SKM-1 (cell line): ENCODE data around the gene KLHL29.
"Not testable (repeated sequence)": the region's sequence is repeated elsewhere in the genome, so short reads cannot be mapped to it uniquely, and the experiment has no call there.

Experiments used
- DNase-seq: peaks from one replicate; lab custom pipeline; 2025; ENCODE audit not compliant: unreplicated experiment; lab: John Stamatoyannopoulos, UW

The KLHL29 gene

DNA sequence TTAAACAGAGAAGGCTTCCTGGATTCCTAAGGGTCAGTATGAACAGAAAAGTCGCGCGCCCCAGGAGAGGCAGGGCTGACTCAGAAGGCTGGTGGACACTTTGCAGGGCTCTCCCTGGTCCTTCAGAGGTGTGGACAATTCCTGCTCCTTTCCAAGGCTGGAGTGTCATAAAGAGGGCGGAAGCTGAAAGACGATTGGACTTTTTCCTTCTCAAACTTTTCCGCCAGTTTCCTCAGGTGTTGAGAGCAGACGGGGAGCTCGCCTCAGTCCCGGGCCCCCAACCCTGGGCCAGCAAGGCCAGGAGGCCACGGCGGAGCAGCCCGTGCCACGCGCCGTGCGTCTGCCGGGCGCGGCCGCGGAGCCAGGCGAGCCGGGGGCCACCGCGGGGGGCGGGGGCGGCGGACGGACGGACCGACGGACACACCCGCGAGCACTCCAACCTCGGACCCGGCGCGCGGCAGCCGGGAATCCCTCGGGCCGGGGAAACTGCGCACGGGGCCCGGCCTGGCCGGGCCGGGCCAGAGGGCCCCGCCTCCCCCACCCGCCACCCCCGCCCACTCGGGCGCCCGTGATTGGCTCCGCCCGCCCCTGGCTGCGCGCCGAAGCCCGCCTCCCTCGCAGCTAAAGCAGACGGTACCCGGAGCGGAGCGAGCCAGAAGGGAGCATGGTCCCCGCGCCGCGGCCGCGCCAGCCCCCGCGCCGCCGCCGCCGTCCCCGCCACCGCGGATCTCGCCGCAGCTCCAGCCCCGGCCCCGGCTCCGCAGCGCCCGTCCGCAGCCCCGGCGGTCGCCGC, at the start of gene KLHL29:
Gene KLHL29 (plus strand): TSS at position 629 of the 793 bp plus-strand sequence. CDS start 177,018 bp downstream, outside the sequence.
- DNase-seq: no peak

DNA sequence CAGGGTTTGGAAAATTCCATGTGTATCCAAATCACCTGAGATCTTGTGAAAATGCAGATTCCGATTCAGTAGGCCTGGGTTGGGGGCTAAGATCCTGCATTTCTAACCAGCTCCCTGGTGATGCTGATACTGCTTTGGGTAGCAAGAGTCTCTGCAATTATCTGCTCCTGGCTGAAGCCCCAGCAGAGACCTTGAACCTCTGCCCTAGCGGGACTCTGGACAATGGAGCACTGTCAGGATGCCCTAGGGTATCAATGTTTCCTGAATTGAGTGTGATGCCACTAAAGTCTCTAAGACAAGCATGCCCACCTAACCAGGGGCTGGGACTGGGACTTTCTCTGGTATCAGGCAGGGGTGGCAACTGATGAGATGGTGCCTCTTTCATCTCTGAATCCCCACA, 49.4 kb upstream of the KLHL29 start:
- DNase-seq: no peak

DNA sequence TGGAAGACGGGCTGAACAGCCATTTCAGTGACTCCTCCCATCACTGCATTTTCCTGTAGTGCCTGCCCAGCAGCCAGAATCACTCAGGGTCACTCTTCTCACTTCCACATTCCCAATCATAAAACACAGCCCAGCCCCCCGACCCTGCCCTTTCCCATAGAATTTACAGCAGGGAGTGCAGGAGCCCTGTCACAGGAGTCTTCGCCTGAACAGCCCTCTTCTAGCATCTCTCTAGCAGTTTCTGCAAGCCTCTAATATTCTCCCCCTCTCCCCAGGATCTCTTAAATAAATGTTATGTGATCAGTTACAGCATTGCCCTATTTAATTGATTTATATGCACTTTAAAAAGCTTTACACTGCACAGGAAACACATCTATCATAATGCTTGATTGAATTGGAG, 42.9 kb upstream of the KLHL29 start:
- DNase-seq: no peak

DNA sequence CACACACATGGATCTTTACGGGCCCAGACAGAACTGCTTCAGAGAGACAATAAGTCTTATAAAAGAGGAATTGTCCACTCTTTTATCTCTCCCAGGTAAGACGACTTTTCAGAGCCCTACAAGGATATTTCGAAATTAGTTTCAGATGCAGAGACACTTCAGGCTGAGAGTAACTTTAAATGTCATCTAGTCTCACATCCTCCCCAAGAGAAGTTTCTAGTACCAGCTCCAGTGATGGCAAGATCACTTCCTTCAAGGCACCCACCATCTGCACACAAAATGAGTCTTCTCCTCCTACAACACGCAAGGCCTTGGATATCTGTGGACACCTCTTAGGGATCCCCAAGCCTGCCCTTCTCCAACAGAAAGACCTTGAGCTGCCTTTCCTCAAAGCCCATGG, 39.0 kb upstream of the KLHL29 start:
- no peak for DNase-seq

DNA sequence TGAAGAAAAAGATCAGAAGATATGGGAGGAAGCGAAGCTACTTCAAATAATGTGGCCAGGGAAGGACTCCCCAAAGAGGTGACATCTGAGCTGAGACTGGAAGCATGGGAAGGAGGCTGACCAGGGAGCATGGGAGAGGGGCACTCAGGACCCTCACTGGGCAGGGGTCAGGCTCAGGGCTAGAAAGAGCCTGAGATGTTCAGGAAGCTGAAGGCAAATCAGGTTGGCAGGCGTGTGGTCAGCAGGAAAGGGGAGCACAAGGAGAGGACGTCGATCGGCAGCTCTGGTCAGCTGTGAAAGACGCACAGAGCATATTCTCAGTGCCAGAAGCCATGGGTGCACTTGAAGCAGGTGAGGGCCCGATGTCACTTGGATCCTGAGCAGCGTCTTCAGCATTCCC, 38.2 kb upstream of the KLHL29 start:
- DNase-seq: no peak

DNA sequence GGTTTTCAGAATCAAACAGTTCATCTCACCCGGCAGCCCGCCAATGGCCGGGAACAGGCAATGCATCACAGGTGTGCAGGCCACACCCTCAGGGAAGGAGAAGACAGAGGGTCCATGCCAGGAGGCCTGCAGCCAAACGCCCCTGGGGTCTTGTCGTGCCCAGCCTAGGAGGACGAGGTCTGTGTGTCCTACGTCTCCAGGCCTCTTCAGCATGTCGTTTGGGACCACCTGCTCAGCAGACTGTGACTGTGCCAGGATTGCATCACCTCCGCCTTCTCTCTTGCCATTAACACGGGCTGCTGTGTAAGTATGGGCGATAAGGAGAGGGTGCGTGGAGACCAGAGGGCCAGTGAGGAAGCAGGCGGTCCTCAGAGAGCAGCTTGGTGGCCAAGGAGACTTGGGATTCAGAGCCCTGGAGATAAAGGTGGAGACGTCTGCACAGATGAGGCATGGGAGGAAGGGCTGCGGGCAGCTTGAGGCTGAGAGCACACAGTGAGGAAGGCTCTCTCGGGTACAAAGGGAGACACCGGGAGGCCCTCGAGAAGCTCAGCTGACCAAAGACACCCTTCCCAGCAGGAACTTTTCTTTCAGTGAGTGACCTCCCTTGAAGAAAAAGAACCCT, 37.4 kb upstream of the KLHL29 start:
- DNase-seq: no peak

DNA sequence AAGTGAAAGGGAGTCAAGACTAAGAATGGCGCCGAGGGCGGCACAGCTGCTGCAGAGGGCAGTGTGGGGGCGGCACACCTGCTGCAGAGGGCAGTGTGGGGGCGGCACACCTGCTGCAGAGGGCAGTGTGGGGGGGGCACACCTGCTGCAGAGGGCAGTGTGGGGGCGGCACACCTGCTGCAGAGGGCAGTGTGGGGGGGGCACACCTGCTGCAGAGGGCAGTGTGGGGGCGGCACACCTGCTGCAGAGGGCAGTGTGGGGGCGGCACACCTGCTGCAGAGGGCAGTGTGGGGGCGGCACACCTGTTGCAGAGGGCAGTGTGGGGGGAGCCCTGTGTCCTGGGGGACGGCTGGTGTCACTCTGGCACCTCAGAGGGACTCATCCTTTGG, 36.9 kb upstream of the KLHL29 start:
- not testable (repeated sequence) for DNase-seq

DNA sequence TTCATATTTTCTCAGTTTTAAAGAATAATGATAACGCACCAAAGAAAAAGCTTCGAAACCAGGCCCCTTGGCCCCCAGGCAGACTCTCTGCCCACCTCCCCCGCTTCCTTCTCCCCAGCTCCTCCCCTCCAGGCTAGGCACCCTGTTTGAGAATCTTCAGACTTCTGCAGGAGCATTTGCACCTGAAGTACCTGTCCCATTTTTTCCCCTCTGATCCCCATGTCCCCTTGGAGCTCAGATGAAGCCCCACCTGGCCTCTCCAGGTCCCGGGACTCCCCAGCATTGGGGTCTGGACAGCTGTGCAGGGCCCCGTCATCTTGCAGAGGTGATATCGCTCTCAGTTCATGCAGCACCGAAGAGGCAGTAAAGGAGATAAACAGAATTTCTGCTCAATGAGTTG, 35.5 kb upstream of the KLHL29 start:
- DNase-seq: no peak

DNA sequence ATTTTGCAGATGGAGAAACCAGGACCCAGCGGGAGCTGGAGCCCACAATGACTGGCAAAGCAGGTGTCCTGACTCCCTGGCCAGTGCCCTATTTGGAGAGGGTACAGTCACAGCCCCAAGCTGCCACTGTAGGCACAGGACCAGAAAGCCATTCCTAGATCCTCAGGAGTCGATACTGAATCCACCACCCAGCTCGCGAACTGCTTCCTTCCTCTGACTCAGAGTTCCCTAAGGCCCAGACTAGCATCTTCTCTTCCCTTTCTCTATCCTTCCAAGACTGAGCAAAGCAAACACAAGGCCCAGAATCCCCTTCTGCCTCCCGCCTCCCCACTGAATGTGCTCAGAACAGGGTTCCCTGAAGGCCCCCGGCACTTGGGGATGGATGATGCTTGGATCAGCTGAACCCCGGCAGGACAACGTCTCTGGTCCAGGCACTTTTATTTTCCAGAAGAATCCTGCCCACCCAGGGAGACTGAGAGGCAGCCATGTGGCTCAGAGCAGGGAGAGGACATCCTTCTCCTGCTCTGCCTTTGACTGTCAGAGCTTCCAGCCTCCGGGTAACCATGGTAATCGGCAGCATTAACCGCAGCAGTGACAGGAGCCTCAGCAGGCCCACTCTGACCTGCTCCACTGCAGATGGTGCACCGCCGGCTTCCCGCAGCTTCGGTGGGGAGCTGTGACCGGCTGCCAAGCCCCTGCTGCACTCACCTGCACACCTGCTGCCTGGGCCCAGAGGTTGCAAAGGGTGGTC, 34.8 kb upstream of the KLHL29 start:
- DNase-seq: no peak

DNA sequence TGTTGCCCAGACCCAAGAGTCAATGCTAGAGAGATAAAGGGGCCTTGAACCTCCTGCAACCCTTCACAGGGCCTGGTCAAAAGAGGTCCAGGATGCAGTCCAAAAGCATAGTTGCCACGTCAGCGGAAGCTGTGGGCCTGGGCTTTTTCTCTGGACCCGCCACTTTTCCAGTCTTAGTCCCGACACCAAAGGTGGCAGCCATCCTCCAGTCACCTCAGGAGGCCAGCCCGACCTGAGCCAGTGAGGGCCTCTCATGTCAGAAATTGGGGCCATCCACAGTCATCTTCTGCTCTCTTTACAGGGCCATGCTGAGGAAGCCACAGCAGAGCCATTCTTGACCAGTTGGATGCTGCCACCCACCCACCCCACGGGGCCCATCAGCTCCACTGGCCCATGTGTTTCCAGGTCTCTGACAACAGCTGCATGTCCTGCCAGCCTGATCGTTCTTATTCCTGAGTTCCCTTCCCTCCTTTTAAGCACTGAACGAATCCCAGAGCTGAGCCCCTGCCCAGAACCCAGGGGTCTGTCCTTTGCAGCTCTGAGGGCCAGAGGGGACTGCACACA, 34.1 kb upstream of the KLHL29 start:
- DNase-seq: no peak

DNA sequence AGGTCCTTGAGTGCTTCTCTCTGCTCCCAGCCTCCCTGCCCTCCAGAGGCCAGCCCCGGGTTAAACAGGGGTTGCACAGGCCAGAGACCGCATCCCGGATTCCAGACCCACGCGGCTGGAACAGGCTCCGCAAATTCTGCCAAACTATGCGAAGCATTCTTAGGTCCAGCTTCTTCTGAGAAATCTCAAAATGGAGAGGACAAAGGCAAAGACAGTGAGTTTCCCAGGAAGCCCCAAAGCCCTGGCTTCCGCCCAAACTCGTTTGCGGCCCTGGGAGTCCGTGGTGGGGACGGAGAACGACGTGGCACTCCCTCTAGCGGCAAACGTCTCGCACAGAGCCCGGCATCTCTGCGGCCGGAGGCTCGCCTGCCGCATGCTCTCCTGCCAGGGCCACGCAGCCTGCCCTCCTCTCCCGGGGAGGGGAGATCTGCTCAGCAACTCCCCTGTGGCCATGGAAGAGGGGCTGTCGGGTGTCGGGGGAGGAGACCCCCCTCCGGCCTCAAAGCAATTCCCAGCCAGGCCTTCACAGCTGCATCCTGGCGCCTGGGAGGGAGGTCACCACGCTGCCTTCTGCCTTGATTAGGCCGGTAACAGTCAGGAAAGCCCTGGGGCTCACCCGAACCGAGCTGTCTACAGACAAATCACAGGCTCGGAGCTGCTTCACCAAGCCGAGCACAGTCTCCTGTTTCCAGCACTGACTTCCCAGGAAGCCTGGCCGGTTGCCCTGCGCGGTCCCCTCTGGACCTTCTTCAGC, 33.4 kb upstream of the KLHL29 start:
- no peak for DNase-seq

DNA sequence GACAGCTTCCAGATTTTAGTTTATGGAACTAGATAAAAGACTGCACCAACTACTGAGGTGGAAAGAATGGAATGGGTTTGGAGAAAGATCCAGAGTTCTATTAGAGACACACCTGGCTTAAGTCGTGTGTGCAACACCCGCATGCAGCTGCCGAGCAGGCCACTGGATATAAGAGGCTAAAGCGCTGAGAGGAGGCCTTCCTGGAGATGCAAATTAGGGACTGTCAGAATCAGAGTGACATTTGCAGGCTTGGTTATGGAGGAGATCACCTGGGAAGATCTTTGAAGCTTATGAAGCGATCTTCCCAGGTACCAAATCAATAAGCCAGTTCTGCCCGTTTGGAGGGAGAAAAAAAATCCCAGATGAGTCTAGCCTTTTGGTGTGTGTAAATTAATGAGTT, 30.4 kb upstream of the KLHL29 start:
- no peak for DNase-seq

DNA sequence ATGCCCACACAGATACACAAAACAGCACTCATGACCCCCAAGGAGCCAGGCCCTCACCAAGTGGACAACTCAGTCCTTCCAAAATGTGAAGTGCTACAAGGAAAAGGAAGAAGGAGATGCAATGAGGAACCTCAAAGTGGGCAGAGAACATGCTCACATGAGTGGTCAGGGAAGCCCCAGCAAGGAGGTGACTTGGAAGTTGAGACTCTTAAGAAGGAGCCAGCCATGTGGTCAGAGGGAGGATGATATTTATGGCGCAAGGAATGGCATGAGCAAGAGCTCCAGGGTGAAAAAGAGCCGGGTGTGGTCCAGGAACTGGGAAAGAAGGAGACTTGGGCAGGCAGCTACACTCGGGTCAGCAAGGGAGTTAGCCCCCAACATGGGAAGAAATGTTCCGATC, 30.0 kb upstream of the KLHL29 start:
- DNase-seq: no peak

DNA sequence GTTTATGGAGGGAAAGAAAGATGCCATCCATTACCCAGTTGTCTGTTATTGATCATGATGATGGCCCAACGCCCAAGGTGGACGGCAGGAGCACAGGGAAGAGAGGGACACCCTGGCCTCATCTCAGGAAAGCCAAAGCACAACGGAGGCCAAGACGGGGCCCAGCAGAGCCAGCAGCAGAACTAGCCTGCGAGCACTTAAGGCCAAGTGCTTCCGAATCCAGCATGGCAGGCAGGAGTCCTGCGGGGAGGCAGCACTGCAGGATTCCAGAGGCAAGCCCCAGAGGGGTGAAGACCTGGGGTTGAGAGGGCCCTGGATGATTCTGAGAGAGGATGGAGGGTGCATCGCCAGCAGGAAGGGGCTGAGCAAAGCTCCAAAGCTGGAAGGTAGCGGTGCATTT, 28.3 kb upstream of the KLHL29 start:
- no peak for DNase-seq

DNA sequence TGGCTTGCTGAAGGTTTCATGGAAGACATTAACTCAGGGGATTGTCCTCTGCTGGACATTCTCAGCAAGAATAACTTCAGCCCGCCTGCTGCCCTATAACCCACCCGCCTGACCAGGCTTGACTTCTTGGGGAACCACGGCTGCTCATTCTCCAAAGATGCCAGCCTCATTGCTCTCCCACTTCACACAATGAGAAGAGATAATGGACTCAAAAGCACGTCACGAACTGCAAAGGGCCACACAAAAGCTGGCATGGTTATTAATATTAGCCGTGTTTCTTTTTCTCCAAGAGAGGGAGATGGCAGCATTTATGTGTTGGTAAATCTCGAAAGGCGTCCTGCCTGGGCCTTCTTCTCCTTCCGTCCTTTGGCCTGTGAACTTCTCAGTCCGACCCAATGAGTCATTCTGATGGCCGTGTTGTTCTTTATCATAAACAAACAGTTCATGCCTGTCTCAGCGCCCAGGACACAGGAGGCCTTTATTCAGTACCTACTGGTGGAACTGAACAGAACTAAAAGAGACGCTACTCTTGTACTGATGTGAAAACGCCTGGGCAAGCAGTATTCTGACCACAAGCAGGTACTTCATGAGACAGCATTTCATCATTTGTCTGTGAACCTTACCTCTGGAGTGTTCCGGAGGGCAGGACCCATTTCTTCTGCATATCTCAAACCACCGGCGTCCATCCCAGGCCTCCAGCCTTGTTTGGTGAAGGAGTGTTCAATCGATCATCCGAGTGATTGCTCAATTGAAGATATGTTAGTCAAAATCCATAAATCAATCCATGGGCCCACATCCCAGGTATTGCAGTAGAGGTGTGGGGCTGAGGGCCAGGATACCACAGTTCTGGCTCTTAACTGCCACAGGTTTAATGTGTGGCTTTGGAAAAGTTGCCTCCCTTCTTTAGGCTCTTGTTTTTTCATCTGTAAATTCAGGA, 25.1 kb upstream of the KLHL29 start:
- no peak for DNase-seq

DNA sequence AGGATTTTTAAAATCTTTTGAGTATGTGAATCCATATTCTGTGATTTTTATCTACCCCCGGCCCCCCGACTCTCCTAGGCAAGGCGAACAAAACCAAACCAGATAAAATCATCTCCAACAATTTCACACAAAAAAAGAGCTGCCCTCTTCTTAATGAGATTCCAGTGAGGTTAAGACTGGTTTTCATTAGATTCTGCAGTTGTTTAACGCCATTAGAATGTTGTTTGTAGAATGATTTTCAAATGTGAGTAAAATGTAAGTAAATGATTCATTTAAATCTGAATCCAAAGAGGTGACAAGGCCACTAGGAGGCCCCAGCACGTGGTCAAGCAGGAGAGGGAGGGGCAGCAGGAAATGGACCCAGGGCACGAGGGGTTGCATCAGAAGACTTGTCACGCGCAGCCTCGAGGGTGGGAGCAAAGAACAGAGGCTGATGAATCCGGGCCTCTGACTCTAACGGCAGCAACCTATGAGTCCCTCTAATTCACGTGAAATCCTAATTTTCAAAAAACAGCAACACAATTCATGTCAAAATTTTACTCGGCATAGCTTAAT, 24.3 kb upstream of the KLHL29 start:
- DNase-seq: no peak

DNA sequence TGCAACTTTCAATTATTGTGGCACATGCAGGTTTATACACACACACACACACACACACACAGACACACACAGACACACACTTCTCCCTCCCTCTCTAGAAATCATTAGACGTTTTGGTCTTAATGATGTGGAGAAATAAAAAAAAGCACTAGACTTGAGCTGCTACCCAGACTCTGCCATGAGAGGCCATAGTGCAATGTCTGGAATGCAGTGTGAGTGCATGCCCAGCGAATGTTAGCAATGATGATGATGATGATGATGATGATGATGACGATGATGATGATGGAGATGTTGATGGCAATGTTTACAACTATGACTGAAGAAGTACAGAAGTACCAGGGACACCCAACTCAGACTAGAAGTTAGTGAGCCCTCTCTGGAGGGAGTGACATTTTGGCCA, 23.8 kb upstream of the KLHL29 start:
- no peak for DNase-seq

DNA sequence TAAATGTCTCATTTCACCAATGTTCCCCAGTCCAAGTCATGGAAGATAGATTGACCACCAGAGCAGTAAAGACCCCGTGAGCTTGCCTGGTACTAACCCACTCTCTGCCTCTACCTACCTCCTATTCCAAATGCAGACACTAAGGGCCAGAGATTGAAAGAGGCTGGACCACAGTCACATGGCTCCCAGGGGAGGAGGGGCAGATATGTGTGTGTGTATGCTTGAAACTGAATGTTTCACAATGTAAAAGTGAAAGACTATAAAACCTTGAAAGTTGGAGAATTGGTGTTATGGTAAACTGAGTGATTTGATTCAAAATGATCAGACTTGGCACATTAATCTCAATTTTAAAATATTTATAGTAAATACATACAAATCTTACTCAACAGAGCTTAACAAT, 21.7 kb upstream of the KLHL29 start:
- no peak for DNase-seq

DNA sequence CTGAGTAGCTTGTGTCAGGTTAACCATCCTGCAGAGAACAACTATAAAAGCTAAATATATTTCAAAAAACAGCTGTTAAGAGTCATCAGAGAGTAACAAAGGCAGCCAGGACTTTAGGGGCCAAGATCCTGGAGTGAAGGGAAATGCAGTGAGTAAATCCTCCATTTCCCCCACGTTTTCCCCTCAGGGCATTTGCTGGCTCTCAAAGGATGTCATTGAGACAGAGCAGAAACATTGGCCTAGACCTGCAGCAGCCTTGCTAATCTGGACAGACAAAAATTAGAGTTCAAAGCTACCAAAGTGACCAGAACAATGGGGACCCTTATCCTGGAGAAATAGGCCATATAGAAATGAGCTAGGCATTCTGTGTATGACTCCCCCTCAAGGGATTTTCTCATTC, 21.1 kb upstream of the KLHL29 start:
- no peak for DNase-seq

DNA sequence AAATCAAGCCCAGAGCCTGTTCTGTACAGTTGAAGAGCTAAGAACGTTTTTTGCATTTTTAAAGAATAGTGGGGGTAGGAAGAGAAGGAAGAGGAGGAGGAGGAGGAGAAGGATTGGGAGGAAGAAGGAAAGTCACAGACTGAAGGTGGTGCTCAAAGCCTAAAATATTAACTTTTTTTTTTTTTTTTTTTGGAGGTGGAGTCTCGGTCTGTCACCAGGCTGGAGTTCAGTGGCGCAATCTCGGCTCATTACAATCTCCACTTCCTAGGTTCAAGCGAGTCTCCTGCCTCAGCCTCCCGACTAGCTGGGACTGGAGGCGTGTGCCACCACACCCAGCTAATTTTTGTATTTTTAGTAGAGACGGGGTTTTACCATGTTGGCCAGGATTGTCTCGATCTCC, 18.3 kb upstream of the KLHL29 start:
- no peak for DNase-seq
